ENCODE measurements around the gene ZNF304. TPM values are rescaled to one million over a fixed set of nuclear protein-coding genes. Genes with fewer than 3 reads are reported as not detected.

The ZNF304 gene
- total and polyA plus RNA-seq, 8 donors = 7.7 to 19.0 (median 16.4) TPM

DNA sequence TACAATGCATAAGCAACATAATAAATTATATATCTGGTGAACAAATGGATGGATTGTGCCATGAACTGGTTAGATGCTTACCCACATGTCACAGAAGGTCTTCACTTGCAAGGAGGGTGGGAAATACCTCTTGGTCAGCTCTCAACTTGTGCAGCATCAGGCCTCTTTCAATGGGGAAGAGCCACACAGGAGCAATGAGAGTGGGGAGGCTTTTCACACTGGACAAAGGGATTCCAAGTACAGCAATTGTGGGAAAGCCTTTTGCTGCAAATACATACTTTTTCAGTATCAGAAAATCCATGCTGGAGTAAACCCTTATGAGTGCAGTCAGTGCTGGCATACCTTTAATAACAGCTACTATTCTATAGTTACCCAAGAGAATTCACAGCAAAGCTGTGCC is 42.6 kb upstream of the ZNF304 start:
- Histone ChIP-seq H3K27ac (no peak overlapping the region), H3K36me3 (peaks cover 0 to 19% of the 10 kb centered on the region in 2 donors), H3K4me3 (no peak overlapping the region), H3K9me3 (no peaks in the 10 kb centered on the region), H3K27me3 (no peaks in the 10 kb centered on the region), H3K4me1 (no peaks in the 10 kb centered on the region)
- intact Hi-C loops (cut with DNase I) = no loop called here
- TF ChIP-seq, protein P1, sequence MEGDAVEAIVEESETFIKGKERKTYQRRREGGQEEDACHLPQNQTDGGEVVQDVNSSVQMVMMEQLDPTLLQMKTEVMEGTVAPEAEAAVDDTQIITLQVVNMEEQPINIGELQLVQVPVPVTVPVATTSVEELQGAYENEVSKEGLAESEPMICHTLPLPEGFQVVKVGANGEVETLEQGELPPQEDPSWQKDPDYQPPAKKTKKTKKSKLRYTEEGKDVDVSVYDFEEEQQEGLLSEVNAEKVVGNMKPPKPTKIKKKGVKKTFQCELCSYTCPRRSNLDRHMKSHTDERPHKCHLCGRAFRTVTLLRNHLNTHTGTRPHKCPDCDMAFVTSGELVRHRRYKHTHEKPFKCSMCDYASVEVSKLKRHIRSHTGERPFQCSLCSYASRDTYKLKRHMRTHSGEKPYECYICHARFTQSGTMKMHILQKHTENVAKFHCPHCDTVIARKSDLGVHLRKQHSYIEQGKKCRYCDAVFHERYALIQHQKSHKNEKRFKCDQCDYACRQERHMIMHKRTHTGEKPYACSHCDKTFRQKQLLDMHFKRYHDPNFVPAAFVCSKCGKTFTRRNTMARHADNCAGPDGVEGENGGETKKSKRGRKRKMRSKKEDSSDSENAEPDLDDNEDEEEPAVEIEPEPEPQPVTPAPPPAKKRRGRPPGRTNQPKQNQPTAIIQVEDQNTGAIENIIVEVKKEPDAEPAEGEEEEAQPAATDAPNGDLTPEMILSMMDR (IDR thresholded peaks at IDR 0.05) = no peak
- no peak for ATAC-seq
- no peak for DNase-seq

DNA sequence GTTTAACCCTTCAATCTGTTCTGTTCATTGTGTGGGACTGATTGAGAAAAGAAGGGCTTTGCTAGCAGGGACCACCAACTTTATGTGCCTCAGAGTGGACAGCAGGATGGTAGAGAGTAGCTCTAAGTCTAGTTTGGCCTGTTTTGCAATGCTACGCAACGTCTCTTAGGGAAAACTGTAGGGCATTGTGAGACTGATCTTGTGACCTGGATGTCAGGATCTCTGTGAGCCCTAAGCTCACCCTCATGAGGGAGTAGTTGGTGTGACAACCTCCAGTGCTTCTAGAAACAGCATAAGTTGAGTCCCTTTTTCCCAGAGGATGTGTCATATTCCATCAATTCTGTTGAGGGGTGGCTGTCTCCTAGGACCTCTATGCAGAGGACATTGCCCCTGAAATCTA is 40.3 kb upstream of the ZNF304 start:
- DNase-seq = no peak
- Histone ChIP-seq H3K27ac (no peak overlapping the region), H3K27me3 (peaks cover 0 to 18% of the 10 kb centered on the region in 2 donors), H3K4me1 (no peaks in the 10 kb centered on the region), H3K4me3 (no peak overlapping the region), H3K36me3 (peaks cover 0 to under 1% of the 10 kb centered on the region in 2 donors), H3K9me3 (no peaks in the 10 kb centered on the region)
- TF ChIP-seq, protein P1 (IDR thresholded peaks at IDR 0.05) = no peak
- no peak for ATAC-seq
- intact Hi-C loops (cut with DNase I) = no loop called here

DNA sequence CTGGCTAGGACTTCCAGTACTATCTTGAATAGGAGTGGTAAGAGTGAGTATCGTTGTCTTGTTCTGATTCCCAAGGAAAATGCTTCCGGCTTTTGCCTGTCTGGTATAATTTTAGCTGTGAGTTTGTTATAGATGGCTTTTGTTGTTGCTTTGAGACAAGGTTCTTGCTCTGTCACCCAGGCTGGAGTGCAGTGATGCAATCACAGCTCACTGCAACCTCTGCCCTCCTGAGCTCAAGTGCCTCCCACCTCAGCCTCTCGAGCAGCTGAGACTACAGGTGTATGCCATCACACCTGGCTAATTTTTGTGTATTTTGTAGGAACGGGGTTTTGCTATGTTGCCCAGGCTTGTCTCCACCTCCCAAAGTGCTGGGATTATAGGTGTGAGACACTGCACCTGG is 36.9 kb upstream of the ZNF304 start:
- peaks cover 9 to 49% of the 10 kb centered on the region in 2 donors for H3K27me3 ChIP-seq
- TF ChIP-seq, protein P1 (IDR thresholded peaks at IDR 0.05) = no peak
- no peak overlapping the region for H3K27ac ChIP-seq
- intact Hi-C loops (cut with DNase I) = no loop called here
- no peak overlapping the region for H3K4me3 ChIP-seq
- H3K4me1 ChIP-seq = no peaks in the 10 kb centered on the region
- no peaks in the 10 kb centered on the region for H3K36me3 ChIP-seq
- no peak for DNase-seq
- ATAC-seq = no peak
- no peaks in the 10 kb centered on the region for H3K9me3 ChIP-seq

DNA sequence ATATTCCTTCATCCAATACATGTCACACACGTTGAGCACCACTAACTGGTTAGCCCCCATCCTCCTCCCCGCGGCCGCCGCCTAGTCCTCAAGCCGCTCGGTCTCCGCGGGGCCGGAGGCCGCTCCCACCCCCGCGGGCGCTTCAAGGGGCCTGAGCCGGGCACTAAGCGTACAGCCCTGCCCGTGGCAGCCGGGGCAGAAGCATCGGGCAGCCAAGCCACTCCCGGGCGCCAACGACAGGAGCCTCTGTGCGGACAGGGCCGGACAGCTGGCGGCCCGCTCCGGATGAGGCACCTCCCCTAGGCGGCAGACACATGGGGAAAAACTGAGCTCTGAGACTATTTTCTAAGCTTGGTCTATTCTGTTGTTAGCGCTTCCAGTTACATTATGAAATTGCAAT is 33.6 kb upstream of the ZNF304 start:
- ATAC-seq (no peak), DNase-seq (peak in 1 of 4 donors; percentile 76)
- peaks cover 9 to 15% of the 10 kb centered on the region in 2 donors for H3K4me1 ChIP-seq
- H3K4me3 ChIP-seq = no peak overlapping the region
- H3K27me3 ChIP-seq = peaks cover 9 to 49% of the 10 kb centered on the region in 2 donors
- no peaks in the 10 kb centered on the region for H3K9me3 ChIP-seq
- TF ChIP-seq, protein P1 (IDR thresholded peaks at IDR 0.05) = no peak
- intact Hi-C loops (cut with DNase I) = no loop called here
- no peaks in the 10 kb centered on the region for H3K36me3 ChIP-seq
- H3K27ac ChIP-seq = no peak overlapping the region

DNA sequence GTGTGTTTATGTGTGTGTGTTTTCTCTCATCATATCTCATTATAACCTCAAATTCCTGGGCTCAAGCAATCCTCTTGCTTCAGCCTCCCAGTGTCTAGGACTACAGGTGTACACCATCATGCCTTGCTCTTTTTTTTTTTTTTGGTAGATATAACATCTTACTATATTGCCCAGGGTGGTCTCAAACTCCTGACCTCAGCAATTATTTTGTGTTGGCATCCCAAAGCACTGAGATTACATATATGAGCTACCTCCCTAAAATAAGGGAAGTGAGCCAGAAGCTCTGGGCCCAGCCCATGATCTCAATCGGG is 31.2 kb upstream of the ZNF304 start:
- Histone ChIP-seq H3K36me3 (peaks cover 6 to 17% of the 10 kb centered on the region in 2 donors), H3K27me3 (peaks cover 9 to 40% of the 10 kb centered on the region in 2 donors), H3K27ac (peak overlapping the region; percentile 83 to 84), H3K9me3 (peaks cover 0 to 3% of the 10 kb centered on the region in 2 donors), H3K4me1 (peaks cover 9 to 19% of the 10 kb centered on the region in 2 donors), H3K4me3 (peak overlapping the region; percentile 78 to 94)
- intact Hi-C loops (cut with DNase I) = no loop called here
- TF ChIP-seq, protein P1 (IDR thresholded peaks at IDR 0.05) = no peak
- ATAC-seq (peak; percentile 36), DNase-seq (no peak)
